CD14-positive monocyte (primary cell): ENCODE measurements around the gene CHKB. TPM values are rescaled to one million over a fixed set of nuclear protein-coding genes. Genes with fewer than 3 reads are reported as not detected.

ENCODE experiments used
- DNase-seq, 3 donors: peaks; one replicate each; pipeline ENCODE4 v3.0.0-alpha.2; 2011 to 2022
- H2AFZ ChIP-seq: 2 replicates; pipeline ENCODE4 v1.6.0; 2012; ENCODE audit warnings: mild to moderate bottlenecking, low read depth, low read length, inconsistent platforms; ENCODE audit not compliant: insufficient read depth, poor library complexity, severe bottlenecking
- H3K27ac ChIP-seq, 2 donors: 1 replicate in 1 of 2; 2 replicates in 1 of 2; pipeline ENCODE4 v1.5.1; 2012 to 2013; ENCODE audit warnings: low read length in 2 of 2, control low read depth in 1 of 2, inconsistent platforms in 1 of 2, low read depth in 1 of 2, mild to moderate bottlenecking in 1 of 2
- H3K27me3 ChIP-seq, 2 donors: one replicate each; pipeline versions ENCODE4 v1.6.0 to v1.6.1; 2011 to 2013; ENCODE audit warnings: low read length in 2 of 2; ENCODE audit not compliant: control insufficient read depth in 2 of 2, insufficient read depth in 2 of 2
- H3K36me3 ChIP-seq, 2 donors: replicated peaks in 1 of 2; 1 replicate in 1 of 2; 2 replicates in 1 of 2; pipeline versions ENCODE4 v1.5.1 to v1.6.1; 2012 to 2013; ENCODE audit warnings: low read length in 2 of 2, control low read depth in 1 of 2, inconsistent platforms in 1 of 2, mild to moderate bottlenecking in 1 of 2; ENCODE audit not compliant: insufficient read depth in 2 of 2, control insufficient read depth in 1 of 2
- H3K4me1 ChIP-seq, 2 donors: 1 replicate in 1 of 2; 2 replicates in 1 of 2; pipeline versions ENCODE4 v1.5.1 to v1.6.1; 2012 to 2013; ENCODE audit warnings: low read length in 2 of 2, control low read depth in 1 of 2, inconsistent platforms in 1 of 2, mild to moderate bottlenecking in 1 of 2, moderate library complexity in 1 of 2; ENCODE audit not compliant: insufficient read depth in 2 of 2, control insufficient read depth in 1 of 2
- H3K4me2 ChIP-seq: replicated peaks from 2 replicates; pipeline ENCODE3; 2012; ENCODE audit warnings: low read length, moderate library complexity, mild to moderate bottlenecking; ENCODE audit not compliant: poor library complexity, severe bottlenecking; ENCODE audit errors: extremely low read depth
- H3K4me3 ChIP-seq, 3 experiments: fragments of 200-600 bp in 1 of 3; sonication (generic) in 1 of 3; replicated peaks in 1 of 3; 1 replicate in 2 of 3; 2 replicates in 1 of 3; pipeline ENCODE4 v1.5.1; 2011 to 2013; ENCODE audit warnings: low read length in 3 of 3, mild to moderate bottlenecking in 3 of 3, control low read depth in 2 of 3, low read depth in 2 of 3, inconsistent platforms in 1 of 3, moderate library complexity in 1 of 3
- H3K79me2 ChIP-seq: 2 replicates; pipeline ENCODE4 v1.6.0; 2012; ENCODE audit warnings: mild to moderate bottlenecking, control low read depth, inconsistent platforms, low read length, moderate library complexity; ENCODE audit not compliant: insufficient read depth
- H3K9ac ChIP-seq: 2 replicates; pipeline ENCODE4 v1.6.0; 2017; ENCODE audit warnings: low read length, mild to moderate bottlenecking; ENCODE audit not compliant: insufficient read depth, poor library complexity, severe bottlenecking
- H3K9me3 ChIP-seq, 2 donors: replicated peaks in 1 of 2; 1 replicate in 1 of 2; 2 replicates in 1 of 2; pipeline versions ENCODE4 v1.5.1 to v1.6.1; 2012 to 2013; ENCODE audit warnings: low read length in 2 of 2, control low read depth in 1 of 2; ENCODE audit not compliant: control insufficient read depth in 1 of 2, insufficient read depth in 1 of 2
- H4K20me1 ChIP-seq: 2 replicates; pipeline ENCODE4 v1.6.0; 2012; ENCODE audit warnings: mild to moderate bottlenecking, low read length, control low read depth, moderate library complexity; ENCODE audit not compliant: insufficient read depth
- H3K27ac Mint-ChIP-seq, 7 donors: one replicate each; pipeline ENCODE4 v1.8.0; 2020; ENCODE audit warnings: mild to moderate bottlenecking in 7 of 7, mixed read lengths in 7 of 7, moderate library complexity in 6 of 7, inconsistent platforms in 2 of 7
- H3K27me3 Mint-ChIP-seq, 3 donors: one replicate each; pipeline ENCODE4 v1.8.0; 2021 to 2022; ENCODE audit warnings: low read depth in 3 of 3, mild to moderate bottlenecking in 3 of 3, mixed read lengths in 3 of 3, moderate library complexity in 3 of 3, inconsistent platforms in 1 of 3
- H3K36me3 Mint-ChIP-seq, 2 donors: one replicate each; pipeline ENCODE4 v1.8.0; 2020; ENCODE audit warnings: mixed read lengths in 2 of 2, inconsistent platforms in 1 of 2, mild to moderate bottlenecking in 1 of 2
- H3K4me1 Mint-ChIP-seq: one replicate; pipeline ENCODE4 v1.8.0; 2020; ENCODE audit warnings: mild to moderate bottlenecking, mixed read lengths
- H3K4me3 Mint-ChIP-seq, 2 donors: one replicate each; pipeline ENCODE4 v1.8.0; 2020; ENCODE audit warnings: mild to moderate bottlenecking in 2 of 2, mixed read lengths in 2 of 2, moderate library complexity in 1 of 2
- H3K9me3 Mint-ChIP-seq, 7 donors: one replicate each; pipeline ENCODE4 v1.8.0; 2020 to 2022; ENCODE audit warnings: mixed read lengths in 7 of 7, mild to moderate bottlenecking in 6 of 7, moderate library complexity in 6 of 7, inconsistent platforms in 2 of 7
- WGBS: methylation state at CpG from one replicate; pipeline ENCODE4 v1.1.5; 2013; ENCODE audit warnings: missing lambda C conversion rate; ENCODE audit not compliant: insufficient coverage; 5-methylcytosine and 5-hydroxymethylcytosine counted together
- intact Hi-C, 2 donors: fragments of 100-400 bp; cut with micrococcal nuclease; formaldehyde crosslinking; loops; one replicate each; pipeline versions ENCODE4 v1.15.0 to v1.15.1; 2023
- polyA plus RNA-seq, 3 donors: library from polyadenylated mRNA; depleted of rRNA in 1 of 3; unstranded in 2 of 3; stranded (reverse) in 1 of 3; fragments of 300-500 nt in 2 of 3; fragments of >200 nt in 1 of 3; fragmentation: Illumina TruSeq in 2 of 3; gene quantifications; 1 replicate in 2 of 3; 2 replicates in 1 of 3; pipeline ENCODE4 v1.2.3, GENCODE V29; 2012 to 2021
- TF ChIP-seq, protein P1 (sequence below): fragments of 200-600 bp; IDR thresholded peaks from one replicate; pipeline ENCODE4 v1.8.0; 2022; ENCODE audit warnings: antibody characterized with exemption, mild to moderate bottlenecking

The CHKB gene
- polyA plus RNA-seq, 3 donors = 29.1 to 286 (median 31.3) TPM

DNA sequence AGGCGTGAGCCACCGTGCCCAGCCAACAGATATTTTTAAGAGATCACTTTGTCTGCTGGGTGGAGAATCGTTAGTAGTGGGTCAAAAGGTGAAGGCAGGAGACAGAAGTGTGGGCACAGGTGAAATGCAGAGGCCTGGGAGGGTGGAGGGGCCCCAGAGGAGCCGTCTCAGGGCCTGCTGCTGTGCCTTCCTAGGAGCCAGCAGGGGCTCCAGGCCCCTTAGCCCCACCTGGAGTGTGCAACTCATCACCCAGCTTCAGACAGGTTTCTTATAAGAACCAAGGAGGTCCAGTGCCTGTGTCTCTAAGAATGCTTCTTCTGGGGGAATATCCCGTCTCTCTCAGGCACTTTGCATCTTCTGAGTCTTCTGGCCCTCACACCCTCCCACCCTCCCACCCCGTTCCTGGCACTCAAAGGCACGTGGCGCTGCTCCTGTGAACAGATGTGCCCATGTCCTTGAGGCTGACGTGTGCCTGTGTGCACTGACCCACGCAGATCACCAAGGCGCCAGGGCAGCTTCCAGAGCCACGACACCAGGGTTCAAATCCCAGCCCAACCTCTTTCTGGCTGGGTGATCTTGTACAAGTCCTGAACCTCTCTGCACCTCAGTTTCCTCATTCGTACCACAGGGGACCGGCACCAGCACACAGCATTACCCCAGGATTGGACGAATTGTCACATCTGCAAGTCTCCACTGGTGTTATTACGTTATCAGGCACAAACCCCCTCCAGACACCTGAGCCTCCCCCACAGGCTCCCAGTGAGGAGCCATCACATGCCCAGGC lies 41.9 kb upstream of the CHKB start:
- Histone ChIP-seq H3K4me2 (no peak overlapping the region), H3K27ac (no peak overlapping the region), H2AFZ (no peak overlapping the region), H3K36me3 (peaks cover 9 to 14% of the 10 kb centered on the region in 2 donors), H4K20me1 (peaks cover 14% of the 10 kb centered on the region), H3K9me3 (no peaks in the 10 kb centered on the region), H3K4me1 (peaks cover 53 to 60% of the 10 kb centered on the region in 2 donors), H3K27me3 (no peaks in the 10 kb centered on the region), H3K79me2 (peaks cover 10% of the 10 kb centered on the region), H3K9ac (no peak overlapping the region), H3K4me3 (no peak overlapping the region)
- intact Hi-C loops = loop anchor here (5.0 kb wide), 6 partner anchors 42 to 372 kb away; partner anchors contain the start of genes CHKB (in 1 of the 2), HDAC10 (in 1 of the 2), LMF2 (in 1 of the 2) and NCAPH2 (in 1 of the 2)
- WGBS = 98% methylated on average over 12 of the region's 16 CpGs
- peaks cover 3 to 12% (median 5%) of the 10 kb centered on the region in 3 donors for H3K27me3 Mint-ChIP-seq
- no peak for DNase-seq
- no peaks in the 10 kb centered on the region for H3K9me3 Mint-ChIP-seq
- peaks cover 53% of the 10 kb centered on the region for H3K4me1 Mint-ChIP-seq
- H3K27ac Mint-ChIP-seq = no peak overlapping the region
- H3K36me3 Mint-ChIP-seq = peaks cover 14 to 25% of the 10 kb centered on the region in 2 donors
- TF ChIP-seq, protein P1, sequence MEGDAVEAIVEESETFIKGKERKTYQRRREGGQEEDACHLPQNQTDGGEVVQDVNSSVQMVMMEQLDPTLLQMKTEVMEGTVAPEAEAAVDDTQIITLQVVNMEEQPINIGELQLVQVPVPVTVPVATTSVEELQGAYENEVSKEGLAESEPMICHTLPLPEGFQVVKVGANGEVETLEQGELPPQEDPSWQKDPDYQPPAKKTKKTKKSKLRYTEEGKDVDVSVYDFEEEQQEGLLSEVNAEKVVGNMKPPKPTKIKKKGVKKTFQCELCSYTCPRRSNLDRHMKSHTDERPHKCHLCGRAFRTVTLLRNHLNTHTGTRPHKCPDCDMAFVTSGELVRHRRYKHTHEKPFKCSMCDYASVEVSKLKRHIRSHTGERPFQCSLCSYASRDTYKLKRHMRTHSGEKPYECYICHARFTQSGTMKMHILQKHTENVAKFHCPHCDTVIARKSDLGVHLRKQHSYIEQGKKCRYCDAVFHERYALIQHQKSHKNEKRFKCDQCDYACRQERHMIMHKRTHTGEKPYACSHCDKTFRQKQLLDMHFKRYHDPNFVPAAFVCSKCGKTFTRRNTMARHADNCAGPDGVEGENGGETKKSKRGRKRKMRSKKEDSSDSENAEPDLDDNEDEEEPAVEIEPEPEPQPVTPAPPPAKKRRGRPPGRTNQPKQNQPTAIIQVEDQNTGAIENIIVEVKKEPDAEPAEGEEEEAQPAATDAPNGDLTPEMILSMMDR = no peak
- no peak overlapping the region for H3K4me3 Mint-ChIP-seq

DNA sequence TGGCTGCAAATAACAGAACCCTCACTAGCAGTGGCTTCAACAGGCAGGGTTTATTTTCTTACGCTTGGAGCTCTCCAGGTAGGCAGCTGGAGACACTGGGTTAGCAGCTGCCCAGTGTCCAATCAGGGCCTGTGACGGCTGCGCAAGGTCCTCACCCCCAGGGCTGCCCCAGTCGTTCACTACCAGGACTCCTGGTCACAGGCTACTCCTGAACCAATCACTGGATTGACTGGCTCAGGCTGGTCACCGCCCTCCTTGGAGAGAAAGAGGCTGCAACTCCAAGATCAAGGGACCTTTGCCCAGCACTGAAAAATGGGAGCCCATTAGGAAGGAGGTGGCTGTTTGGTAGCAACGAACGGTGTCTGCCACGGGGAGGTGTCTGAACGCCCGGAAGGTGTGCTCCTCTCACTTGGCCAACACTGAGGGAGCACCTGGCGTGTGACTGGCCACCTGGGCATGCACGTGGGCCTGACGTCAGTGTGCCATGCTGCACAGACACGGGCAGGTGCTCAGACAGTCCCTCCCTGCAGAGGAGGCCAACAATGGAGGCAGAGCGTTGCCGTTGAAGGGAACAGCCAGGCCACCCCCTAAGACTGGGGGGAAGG lies 40.2 kb upstream of the CHKB start:
- H3K9ac ChIP-seq = no peak overlapping the region
- H3K4me3 ChIP-seq = peak overlapping the region in 1 of 3 experiments; percentile 60
- no peaks in the 10 kb centered on the region for H3K9me3 ChIP-seq
- H3K4me1 ChIP-seq = peaks cover 45 to 52% of the 10 kb centered on the region in 2 donors
- 92% methylated on average over 15 of the region's 16 CpGs for WGBS
- peaks cover 14% of the 10 kb centered on the region for H4K20me1 ChIP-seq
- H3K27me3 ChIP-seq = no peaks in the 10 kb centered on the region
- no peak overlapping the region for H3K27ac Mint-ChIP-seq
- peaks cover 44% of the 10 kb centered on the region for H3K4me1 Mint-ChIP-seq
- peaks cover 0 to 4% (median 0%) of the 10 kb centered on the region in 7 donors for H3K9me3 Mint-ChIP-seq
- intact Hi-C loops = loop anchor here (5.0 kb wide), 4 partner anchors 61 to 371 kb away; partner anchors contain the start of genes HDAC10 (in 1 of the 2), SCO2 (in 1 of the 2) and SYCE3 (in 1 of the 2)
- DNase-seq = no peak
- peaks cover 9% of the 10 kb centered on the region for H3K79me2 ChIP-seq
- H3K36me3 ChIP-seq = peaks cover 9 to 14% of the 10 kb centered on the region in 2 donors
- H3K4me3 Mint-ChIP-seq = no peak overlapping the region
- no peak overlapping the region for H2AFZ ChIP-seq
- peak overlapping the region in 1 of 2 donors; percentile 3 for H3K27ac ChIP-seq
- TF ChIP-seq, protein P1 = peak; percentile 9
- H3K27me3 Mint-ChIP-seq = peaks cover 5 to 10% (median 5%) of the 10 kb centered on the region in 3 donors
- H3K4me2 ChIP-seq = peak overlapping the region; percentile 71
- peaks cover 11 to 25% of the 10 kb centered on the region in 2 donors for H3K36me3 Mint-ChIP-seq
